Measurements from ENCODE around the gene MMP24OS. TPM values are rescaled to one million over a fixed set of nuclear protein-coding genes. Genes with fewer than 3 reads are reported as not detected.

The MMP24OS gene
- total RNA-seq, 1 donor from 2014 or later: 47.9 TPM

DNA sequence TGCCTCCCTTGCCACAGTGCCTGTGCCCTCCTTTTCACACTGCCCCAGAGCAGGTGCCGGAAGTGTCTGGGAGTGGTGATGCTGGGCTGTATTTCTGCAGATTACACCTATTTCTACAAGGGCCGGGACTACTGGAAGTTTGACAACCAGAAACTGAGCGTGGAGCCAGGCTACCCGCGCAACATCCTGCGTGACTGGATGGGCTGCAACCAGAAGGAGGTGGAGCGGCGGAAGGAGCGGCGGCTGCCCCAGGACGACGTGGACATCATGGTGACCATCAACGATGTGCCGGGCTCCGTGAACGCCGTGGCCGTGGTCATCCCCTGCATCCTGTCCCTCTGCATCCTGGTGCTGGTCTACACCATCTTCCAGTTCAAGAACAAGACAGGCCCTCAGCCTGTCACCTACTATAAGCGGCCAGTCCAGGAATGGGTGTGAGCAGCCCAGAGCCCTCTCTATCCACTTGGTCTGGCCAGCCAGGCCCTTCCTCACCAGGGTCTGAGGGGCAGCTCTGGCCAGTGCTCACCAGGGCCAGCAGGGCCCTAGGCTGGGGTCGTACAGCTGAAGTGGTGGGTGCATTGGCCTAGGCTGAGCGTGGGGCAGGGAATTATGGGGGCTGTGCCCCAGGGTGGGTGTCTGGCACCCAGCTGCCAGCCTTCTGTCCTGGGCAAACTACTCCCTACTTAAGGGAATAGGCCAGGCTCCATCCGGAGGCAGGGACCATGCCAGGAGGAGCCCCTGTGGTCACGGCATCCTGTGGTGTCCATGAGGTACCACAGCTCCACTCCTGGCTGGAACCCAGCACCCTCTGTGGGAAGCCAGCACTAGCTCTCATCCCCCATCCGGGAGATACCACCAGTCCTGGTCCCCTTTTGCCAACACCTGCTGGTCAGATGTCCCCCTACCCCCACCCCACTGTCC, 3.5 kb downstream of the MMP24OS start:
- DNase-seq (no peak), ATAC-seq (ENCODE audit: low read depth) (no peak)
- peaks cover 18% of the 10 kb centered on the region for H3K4me1 Mint-ChIP-seq
- H3K36me3 Mint-ChIP-seq (ENCODE audit: low read depth): peaks cover 46% of the 10 kb centered on the region
- no peak overlapping the region for H3K4me3 Mint-ChIP-seq
- TF ChIP-seq, protein P1, sequence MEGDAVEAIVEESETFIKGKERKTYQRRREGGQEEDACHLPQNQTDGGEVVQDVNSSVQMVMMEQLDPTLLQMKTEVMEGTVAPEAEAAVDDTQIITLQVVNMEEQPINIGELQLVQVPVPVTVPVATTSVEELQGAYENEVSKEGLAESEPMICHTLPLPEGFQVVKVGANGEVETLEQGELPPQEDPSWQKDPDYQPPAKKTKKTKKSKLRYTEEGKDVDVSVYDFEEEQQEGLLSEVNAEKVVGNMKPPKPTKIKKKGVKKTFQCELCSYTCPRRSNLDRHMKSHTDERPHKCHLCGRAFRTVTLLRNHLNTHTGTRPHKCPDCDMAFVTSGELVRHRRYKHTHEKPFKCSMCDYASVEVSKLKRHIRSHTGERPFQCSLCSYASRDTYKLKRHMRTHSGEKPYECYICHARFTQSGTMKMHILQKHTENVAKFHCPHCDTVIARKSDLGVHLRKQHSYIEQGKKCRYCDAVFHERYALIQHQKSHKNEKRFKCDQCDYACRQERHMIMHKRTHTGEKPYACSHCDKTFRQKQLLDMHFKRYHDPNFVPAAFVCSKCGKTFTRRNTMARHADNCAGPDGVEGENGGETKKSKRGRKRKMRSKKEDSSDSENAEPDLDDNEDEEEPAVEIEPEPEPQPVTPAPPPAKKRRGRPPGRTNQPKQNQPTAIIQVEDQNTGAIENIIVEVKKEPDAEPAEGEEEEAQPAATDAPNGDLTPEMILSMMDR (IDR thresholded peaks at IDR 0.05): no peak
- no peaks in the 10 kb centered on the region for H3K9me3 Mint-ChIP-seq
- H3K27me3 Mint-ChIP-seq: no peaks in the 10 kb centered on the region
- ChIA-PET POLR2A (interaction anchor here (0.6 to 0.7 kb wide), 2 partner anchors 137 to 180 kb away, joined by 3 to 4 read pairs; no protein-coding TSS in a partner anchor), CTCF (no interaction called here)
- no peak overlapping the region for H3K27ac Mint-ChIP-seq
- intact Hi-C loops (cut with micrococcal nuclease): loop anchor here (5.0 kb wide), 1 partner anchor 317 kb away; the partner anchor contains the start of genes GSS and MYH7B

DNA sequence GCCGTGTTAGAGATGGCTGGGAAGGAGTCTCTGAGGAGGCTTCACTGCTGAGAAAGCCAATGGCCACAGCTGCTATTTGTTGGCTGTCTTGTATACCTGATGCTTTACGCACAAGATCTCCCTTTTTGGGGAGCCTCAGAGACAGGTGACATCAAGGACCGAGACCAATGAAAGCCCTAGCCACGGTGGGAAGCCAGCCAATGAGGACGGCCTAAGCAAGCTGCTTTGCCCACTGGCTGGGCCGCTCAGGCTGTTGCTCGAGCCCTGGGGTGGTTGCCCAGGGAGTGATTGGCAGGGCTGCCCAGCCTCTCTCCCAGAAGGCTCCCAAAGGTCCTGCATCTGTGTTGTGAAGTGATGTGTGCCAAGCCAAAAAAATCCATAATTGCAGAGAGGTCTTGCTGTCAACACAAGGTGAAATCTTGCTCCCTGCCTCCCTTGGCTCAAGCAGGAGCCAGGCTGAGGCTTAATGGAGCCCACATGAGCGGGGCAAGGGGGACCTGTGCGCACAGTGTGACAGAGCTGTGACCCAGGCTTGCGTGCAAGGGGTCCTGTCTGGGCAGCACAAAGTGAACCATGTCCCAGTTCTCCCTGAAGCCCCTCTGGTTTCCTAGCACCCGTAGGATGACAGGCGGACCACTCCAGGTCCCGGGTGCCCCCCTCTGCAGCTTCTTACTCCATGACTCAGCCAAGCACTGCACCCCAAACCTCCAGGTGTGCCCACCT, 4.3 kb downstream of the MMP24OS start:
- Mint-ChIP-seq H3K9me3 (no peaks in the 10 kb centered on the region), H3K36me3 (ENCODE audit: low read depth) (peaks cover 42% of the 10 kb centered on the region), H3K27ac (no peak overlapping the region), H3K27me3 (no peaks in the 10 kb centered on the region), H3K4me3 (no peak overlapping the region), H3K4me1 (peaks cover 18% of the 10 kb centered on the region)
- ChIA-PET POLR2A (interaction anchor here (0.6 to 1.2 kb wide), 2 partner anchors 11 to 1872 kb away, joined by 4 to 6 read pairs; partner anchors contain the start of gene EIF6), CTCF (interaction anchor here (2.4 kb wide), 1 partner anchor 30 kb away, joined by 6 read pairs; no protein-coding TSS in a partner anchor)
- TF ChIP-seq, protein P1 (IDR thresholded peaks at IDR 0.05): no peak
- intact Hi-C loops (cut with micrococcal nuclease): no loop called here
- no peak for DNase-seq
- no peak for ATAC-seq (ENCODE audit: low read depth)

DNA sequence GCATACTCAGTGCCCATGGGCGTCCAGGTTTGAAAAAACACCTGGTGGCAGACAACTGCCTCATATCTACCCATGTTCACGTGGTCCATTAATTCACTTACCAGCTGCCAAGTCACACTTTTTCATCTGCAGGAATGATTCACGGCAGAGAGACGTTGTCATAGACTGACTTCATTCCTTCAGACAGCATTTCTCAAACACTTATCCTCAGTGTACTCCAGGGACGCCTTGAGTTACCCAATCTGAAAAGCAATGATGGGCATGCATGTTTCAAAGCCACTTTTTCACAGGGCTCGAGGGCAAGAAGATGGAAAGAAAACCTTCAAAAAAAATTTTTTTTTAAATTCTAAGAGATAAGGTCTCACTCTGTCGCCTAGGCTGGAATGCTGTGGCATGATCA, 6.0 kb downstream of the MMP24OS start:
- Mint-ChIP-seq H3K36me3 (ENCODE audit: low read depth) (peaks cover 44% of the 10 kb centered on the region), H3K4me3 (no peak overlapping the region), H3K27ac (no peak overlapping the region), H3K4me1 (peaks cover 12% of the 10 kb centered on the region), H3K9me3 (no peaks in the 10 kb centered on the region), H3K27me3 (no peaks in the 10 kb centered on the region)
- DNase-seq (no peak), ATAC-seq (ENCODE audit: low read depth) (no peak)
- intact Hi-C loops (cut with micrococcal nuclease): no loop called here
- TF ChIP-seq, protein P1 (IDR thresholded peaks at IDR 0.05): no peak
- POLR2A ChIA-PET: no interaction called here
- CTCF ChIA-PET: interaction anchor here (2.4 kb wide), 1 partner anchor 32 kb away, joined by 6 read pairs; no protein-coding TSS in a partner anchor

DNA sequence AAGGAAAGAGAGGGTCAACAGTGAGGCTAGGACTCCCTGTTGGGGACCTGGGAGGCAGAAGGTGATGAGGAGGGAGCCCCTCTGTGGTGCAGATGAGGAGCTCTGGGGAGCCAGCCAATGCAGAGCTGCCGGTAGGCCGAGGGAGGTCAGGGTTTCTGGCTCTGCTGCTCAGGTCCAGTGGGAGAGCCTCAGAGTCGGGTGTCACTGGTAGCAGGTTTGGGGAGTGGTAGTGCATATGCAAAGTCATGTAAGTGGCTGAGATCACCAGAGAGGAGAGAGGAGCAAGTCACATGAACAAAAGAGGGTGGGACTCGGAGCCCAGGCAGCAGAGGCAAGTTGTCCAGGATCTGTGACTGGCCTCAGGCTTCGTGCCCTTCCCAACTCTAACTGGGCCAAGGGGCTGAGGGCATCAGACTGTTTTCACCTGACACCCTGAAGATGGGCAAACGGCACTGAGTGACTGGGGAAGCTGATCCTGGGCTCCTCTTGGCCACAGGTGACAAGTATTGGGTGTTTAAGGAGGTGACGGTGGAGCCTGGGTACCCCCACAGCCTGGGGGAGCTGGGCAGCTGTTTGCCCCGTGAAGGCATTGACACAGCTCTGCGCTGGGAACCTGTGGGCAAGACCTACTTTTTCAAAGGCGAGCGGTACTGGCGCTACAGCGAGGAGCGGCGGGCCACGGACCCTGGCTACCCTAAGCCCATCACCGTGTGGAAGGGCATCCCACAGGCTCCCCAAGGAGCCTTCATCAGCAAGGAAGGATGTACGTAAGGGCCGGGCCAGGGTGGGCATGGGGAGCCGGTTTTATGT, 6.6 kb downstream of the MMP24OS start:
- POLR2A ChIA-PET: no interaction called here
- ATAC-seq (ENCODE audit: low read depth) (no peak), DNase-seq (no peak)
- CTCF ChIA-PET: interaction anchor here (2.4 kb wide), 1 partner anchor 32 kb away, joined by 6 read pairs; no protein-coding TSS in a partner anchor
- peaks cover 50% of the 10 kb centered on the region for H3K36me3 Mint-ChIP-seq (ENCODE audit: low read depth)
- H3K9me3 Mint-ChIP-seq: no peaks in the 10 kb centered on the region
- no peak overlapping the region for H3K4me3 Mint-ChIP-seq
- intact Hi-C loops (cut with micrococcal nuclease): no loop called here
- TF ChIP-seq, protein P1 (IDR thresholded peaks at IDR 0.05): no peak
- no peaks in the 10 kb centered on the region for H3K27me3 Mint-ChIP-seq
- peaks cover 5% of the 10 kb centered on the region for H3K4me1 Mint-ChIP-seq
- H3K27ac Mint-ChIP-seq: no peak overlapping the region
